ENCODE data around the gene GAK.

GAK gene

GRCh38 chr4:825971-826330, 106.2 kb downstream of the GAK start, which contains the start of gene CPLX1:
CPLX1 (minus strand) TSS chr4:826129; CDS start chr4:824522, 1,607 bp downstream.
- TF ChIP-seq ZNF274 (IDR thresholded peaks at IDR 0.05; ENCODE audit: low read depth, low read length), result no peak
- H3K4me3 ChIP-seq (ENCODE audit: low read length), result no peak within 1 kb of the TSS

- H3K4me3 ChIP-seq (ENCODE audit: low read length), result no peak overlapping the region
- TF ChIP-seq ZNF274 (IDR thresholded peaks at IDR 0.05; ENCODE audit: low read depth, low read length), result no peak
These were observed 106.8 kb downstream of the GAK start for GRCh38 chr4:825063-825970.

GRCh38 chr4:824461-825062, 107.6 kb downstream of the GAK start:
- TF ChIP-seq ZNF274 (IDR thresholded peaks at IDR 0.05; ENCODE audit: low read depth, low read length), result no peak
- H3K4me3 ChIP-seq (ENCODE audit: low read length), result no peak overlapping the region

- no peak for TF ChIP-seq ZNF274 (IDR thresholded peaks at IDR 0.05; ENCODE audit: low read depth, low read length)
- no peak overlapping the region for H3K4me3 ChIP-seq (ENCODE audit: low read length)
These were observed 108.2 kb downstream of the GAK start for GRCh38 chr4:823761-824460.

DNA sequence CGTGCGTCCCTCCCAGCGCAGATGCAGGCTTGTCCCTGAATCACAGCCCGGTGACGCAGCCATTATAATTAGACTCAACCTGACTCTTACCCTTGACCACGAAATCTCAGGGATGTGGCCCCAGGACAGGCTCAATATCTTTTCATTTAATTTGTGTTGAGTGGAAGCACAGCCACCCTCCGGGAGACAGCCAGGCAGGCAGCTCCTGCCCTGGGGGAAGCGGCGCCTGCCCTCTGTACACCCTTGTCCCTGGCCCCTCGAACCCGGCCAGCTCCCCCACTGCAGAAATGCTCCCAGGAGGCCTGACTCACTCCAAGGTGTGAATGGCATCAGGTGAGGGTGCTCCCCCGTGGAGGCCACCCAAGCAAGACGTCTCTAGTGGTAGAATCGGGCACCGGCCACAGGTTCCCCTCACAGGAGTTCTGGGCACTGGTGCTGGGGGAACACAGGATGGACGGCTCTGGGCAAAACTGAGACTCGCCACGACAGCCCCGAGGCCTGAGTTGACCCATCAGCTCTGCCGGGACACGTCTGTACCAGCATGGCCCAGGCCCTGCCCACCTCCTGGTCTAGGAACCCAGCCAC, 108.8 kb downstream of the GAK start:
- TF ChIP-seq ZNF274 (IDR thresholded peaks at IDR 0.05; ENCODE audit: low read depth, low read length), result no peak
- no peak overlapping the region for H3K4me3 ChIP-seq (ENCODE audit: low read length)

DNA sequence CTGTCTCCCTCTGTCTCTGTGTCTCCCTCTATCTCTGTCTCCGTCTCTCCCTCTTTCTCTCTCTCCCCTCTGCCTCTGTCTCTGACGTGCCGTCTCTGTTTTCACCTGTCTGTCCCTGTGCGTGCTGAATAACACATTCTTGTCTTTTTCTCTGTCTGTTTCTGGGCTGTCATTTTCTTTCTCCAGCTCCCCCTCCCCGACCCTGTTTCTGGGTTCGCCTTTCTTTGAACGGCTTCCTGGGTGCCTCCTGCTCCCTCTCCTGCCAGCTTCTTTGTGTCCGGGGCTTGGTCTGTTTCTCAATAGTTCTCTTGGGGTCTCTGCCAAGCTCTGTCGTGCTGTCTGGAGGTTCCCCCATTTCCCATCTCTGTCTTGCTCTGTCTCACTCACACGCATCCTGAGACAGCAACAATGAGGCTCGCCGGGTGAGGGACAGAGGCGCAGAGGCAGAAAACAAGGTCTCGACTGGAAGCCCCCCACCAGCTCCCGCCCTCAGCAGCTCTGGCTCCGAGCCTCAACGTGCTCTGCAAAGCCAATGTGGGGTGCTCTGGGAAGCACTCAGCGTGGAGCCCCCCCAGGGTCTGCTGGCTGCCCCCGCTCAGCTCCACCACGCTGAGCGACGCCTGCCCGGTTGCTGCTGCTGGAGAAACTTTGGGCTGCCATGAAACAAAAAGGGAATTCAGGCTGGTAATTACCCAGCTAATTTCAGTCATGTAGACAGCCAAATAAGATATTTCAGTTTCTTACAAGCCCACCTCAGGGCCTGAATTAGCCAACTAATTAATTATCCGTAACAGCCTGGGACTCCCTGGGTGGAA, 109.5 kb downstream of the GAK start:
- no peak overlapping the region for H3K4me3 ChIP-seq (ENCODE audit: low read length)
- no peak for TF ChIP-seq ZNF274 (IDR thresholded peaks at IDR 0.05; ENCODE audit: low read depth, low read length)

GRCh38 chr4:821631-822030, 110.5 kb downstream of the GAK start:
- no peak for TF ChIP-seq ZNF274 (IDR thresholded peaks at IDR 0.05; ENCODE audit: low read depth, low read length)
- no peak overlapping the region for H3K4me3 ChIP-seq (ENCODE audit: low read length)

DNA sequence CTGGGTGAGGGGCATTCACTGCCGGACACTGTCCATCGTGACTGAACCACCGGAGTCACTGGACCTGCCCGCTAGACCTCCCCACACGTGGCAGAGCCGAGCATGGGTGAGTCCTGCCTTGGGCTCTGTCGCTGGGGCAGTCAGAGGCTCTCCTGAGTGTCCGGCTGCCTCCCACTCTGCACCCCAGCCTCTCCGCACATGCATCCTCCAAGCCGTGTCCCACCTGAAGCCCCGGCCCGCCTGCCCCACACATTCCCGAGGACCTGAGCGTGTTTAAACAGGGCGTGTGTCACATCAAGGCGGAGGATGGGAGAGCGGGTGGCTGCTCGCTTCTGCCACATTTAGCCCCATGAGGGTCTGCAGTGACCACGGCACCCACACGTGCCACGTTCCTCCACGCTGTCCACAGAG, 110.9 kb downstream of the GAK start:
- no peak for TF ChIP-seq ZNF274 (IDR thresholded peaks at IDR 0.05; ENCODE audit: low read depth, low read length)

GRCh38 chr4:820230-821172, 111.6 kb downstream of the GAK start:
- no peak for TF ChIP-seq ZNF274 (IDR thresholded peaks at IDR 0.05; ENCODE audit: low read depth, low read length)
- H3K4me3 ChIP-seq (ENCODE audit: low read length), result no peak overlapping the region

More for the DNA sequence above, 110.9 kb downstream of the GAK start:
- no peak overlapping the region for H3K4me3 ChIP-seq (ENCODE audit: low read length)

DNA sequence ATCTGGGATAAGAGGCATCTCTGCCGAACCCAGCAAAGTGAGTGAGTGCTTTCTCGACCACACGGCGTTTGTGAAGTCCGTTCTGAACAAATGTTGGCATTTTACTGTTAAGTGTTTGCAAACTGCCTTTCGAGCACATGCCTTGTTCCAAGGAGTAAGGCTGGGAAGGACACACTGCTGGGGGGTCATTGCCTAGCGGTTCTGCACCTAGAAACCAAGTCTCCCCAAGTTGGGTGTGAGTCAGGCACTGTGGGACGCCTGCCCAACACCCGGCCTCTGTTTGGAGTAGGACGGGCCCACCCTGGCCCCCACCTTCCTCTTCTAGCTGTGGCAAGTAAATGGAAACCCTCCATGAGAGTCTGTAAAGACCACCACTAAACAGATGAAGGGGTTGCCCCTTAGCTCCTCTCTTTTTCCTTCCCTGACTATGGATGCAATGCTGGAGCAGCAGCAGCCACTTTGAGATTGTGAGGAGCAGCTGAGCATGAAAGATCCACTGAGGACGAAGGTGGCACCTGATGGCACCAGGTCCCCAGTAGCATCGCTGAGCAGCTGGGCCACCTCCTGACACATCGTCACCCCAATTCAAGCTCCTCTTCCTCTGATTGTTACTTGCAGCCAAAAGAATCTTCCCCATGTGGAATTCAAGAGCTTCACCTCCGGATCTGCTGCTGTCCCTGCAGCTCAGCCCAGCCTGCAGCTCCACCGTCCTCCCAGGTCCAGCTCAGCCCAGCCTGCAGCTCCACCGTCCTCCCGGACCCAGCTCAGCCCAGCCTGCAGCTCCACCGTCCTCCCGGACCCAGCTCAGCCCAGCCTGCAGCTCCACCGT, 112.5 kb downstream of the GAK start:
- H3K4me3 ChIP-seq (ENCODE audit: low read length), result no peak overlapping the region
- no peak for TF ChIP-seq ZNF274 (IDR thresholded peaks at IDR 0.05; ENCODE audit: low read depth, low read length)

GRCh38 chr4:818106-818921, 113.8 kb downstream of the GAK start:
- no peak overlapping the region for H3K4me3 ChIP-seq (ENCODE audit: low read length)
- no peak for TF ChIP-seq ZNF274 (IDR thresholded peaks at IDR 0.05; ENCODE audit: low read depth, low read length)
